GM12878 (cell line): ENCODE results near the gene ASF1B. TPM values are rescaled to one million over a fixed set of nuclear protein-coding genes. Genes with fewer than 3 reads are reported as not detected.

Experiments used
- ATAC-seq: fragments of 200-7000 bp; cut with Tn5 transposase; 3 replicates; pipeline ENCODE4 v1.9.1; 2020; ENCODE audit warnings: mild to moderate bottlenecking, moderate library complexity
- BruUV-seq: library from RNA; stranded (reverse); fragments of 400-500 nt; replicated peaks from 2 replicates; lab custom pipeline; 2021; lab: Mats Ljungman, UMichigan
- CTCF ChIA-PET: fragments of 300-600 bp; sonication (Branson Sonifier 250); formaldehyde crosslinking; extraction: SDS; loops from one replicate; lab custom pipeline; 2021; ENCODE audit warnings: inconsistent platforms; lab: Yijun Ruan, JAX
- POLR2A ChIA-PET: fragments of 350-600 bp; formaldehyde crosslinking; extraction: SDS; loops from one replicate; lab custom pipeline; 2021; ENCODE audit warnings: inconsistent platforms; lab: Charles Lee
- RAD21 ChIA-PET: fragments of 300-600 bp; sonication (Branson Sonifier 250); formaldehyde crosslinking; loops from one replicate; lab custom pipeline; 2023; ENCODE audit warnings: antibody characterized with exemption; ENCODE audit not compliant: unreplicated experiment; lab: Charles Lee
- SMC1A ChIA-PET: fragments of 300-600 bp; sonication (Branson Sonifier 250); formaldehyde crosslinking; loops from one replicate; lab custom pipeline; 2023; ENCODE audit not compliant: unreplicated experiment, uncharacterized antibody; lab: Charles Lee
- DNase-seq: peaks from one replicate; pipeline ENCODE4 v3.0.0-alpha.2; 2011; ENCODE audit warnings: low read depth, low spot score
- FAIRE-seq: peaks from 3 replicates; lab custom pipeline; 2011; peaks lifted over from hg19 to GRCh38; lab: Jason Lieb, UNC
- H2AFZ ChIP-seq: 2 replicates; pipeline ENCODE4 v1.6.0; 2011; ENCODE audit warnings: low read depth, low read length, control low read depth; ENCODE audit not compliant: control insufficient read depth
- H3K27ac ChIP-seq: 2 replicates; pipeline ENCODE4 v1.5.1; 2011; ENCODE audit warnings: control low read depth; ENCODE audit not compliant: control insufficient read depth, insufficient read depth
- H3K27me3 ChIP-seq, 2 experiments: replicated peaks in 1 of 2; 2 replicates each; pipeline versions ENCODE4 v1.6.0 to v1.6.1; 2011; ENCODE audit warnings: low read length in 1 of 2; ENCODE audit not compliant: control insufficient read depth in 2 of 2, insufficient read depth in 2 of 2
- H3K36me3 ChIP-seq, 2 experiments: 2 replicates each; pipeline ENCODE4 v1.5.1; 2011; ENCODE audit warnings: low read length in 1 of 2; ENCODE audit not compliant: control insufficient read depth in 2 of 2, insufficient read depth in 2 of 2
- H3K4me1 ChIP-seq: 2 replicates; pipeline ENCODE4 v1.6.1; 2011; ENCODE audit warnings: mild to moderate bottlenecking, low read length, moderate library complexity, mixed read lengths; ENCODE audit not compliant: control insufficient read depth, insufficient read depth
- H3K4me2 ChIP-seq: 2 replicates; pipeline ENCODE4 v1.6.0; 2011; ENCODE audit warnings: control low read depth; ENCODE audit not compliant: control insufficient read depth, insufficient read depth
- H3K4me3 ChIP-seq: fragments of 200-600 bp; sonication (generic); 2 replicates; pipeline ENCODE4 v1.5.1; 2016
- H3K79me2 ChIP-seq: 2 replicates; pipeline ENCODE4 v1.6.0; 2011; ENCODE audit warnings: low read length; ENCODE audit not compliant: control insufficient read depth, insufficient read depth
- H3K9ac ChIP-seq: 2 replicates; pipeline ENCODE4 v1.8.0; 2011; ENCODE audit warnings: low read length, control low read depth, mixed read lengths; ENCODE audit not compliant: control insufficient read depth, insufficient read depth
- H3K9me3 ChIP-seq: replicated peaks from 3 replicates; pipeline ENCODE4 v1.5.1; 2011; ENCODE audit warnings: mild to moderate bottlenecking, low read length; ENCODE audit not compliant: control insufficient read depth, insufficient read depth
- H4K20me1 ChIP-seq: 2 replicates; pipeline ENCODE4 v1.6.0; 2011; ENCODE audit not compliant: control insufficient read depth, insufficient read depth
- ASH2L ChIP-seq: fragments of 300-600, 200-600 bp; sonication (generic); IDR thresholded peaks from 2 replicates; pipeline ENCODE4 v1.6.1; 2017; ENCODE audit warnings: low read depth, mild to moderate bottlenecking, borderline replicate concordance
- BMI1 ChIP-seq: fragments of 450-650 bp; IDR thresholded peaks from 2 replicates; pipeline ENCODE4 v1.6.1; 2016; ENCODE audit warnings: mild to moderate bottlenecking, moderate library complexity, borderline replicate concordance
- BRCA1 ChIP-seq: IDR thresholded peaks from 2 replicates; pipeline ENCODE4 v1.6.1; 2011; ENCODE audit warnings: low read depth, low read length, improper control_type of control experiment
- EED ChIP-seq: sonication (generic); IDR thresholded peaks from 2 replicates; pipeline ENCODE4 v1.6.1; 2016; ENCODE audit warnings: antibody characterized with exemption, low read depth
- FOXK2 ChIP-seq: fragments of 450-650 bp; IDR thresholded peaks from 2 replicates; pipeline ENCODE4 v1.6.1; 2017; ENCODE audit warnings: mild to moderate bottlenecking, moderate library complexity
- FOXM1 ChIP-seq: IDR thresholded peaks from 2 replicates; pipeline ENCODE4 v1.6.1; 2012; ENCODE audit warnings: low read depth, mild to moderate bottlenecking, inconsistent platforms, low read length, moderate library complexity
- HDAC2 ChIP-seq: fragments of 200-600 bp; sonication (generic); IDR thresholded peaks from 2 replicates; pipeline ENCODE4 v1.6.1; 2017
- RCOR1 ChIP-seq: conservative IDR thresholded peaks from 2 replicates; pipeline ENCODE4 v1.6.1; 2012; ENCODE audit warnings: low read depth, low read length, improper control_type of control experiment
- SIX5 ChIP-seq: IDR thresholded peaks from 2 replicates; pipeline ENCODE4 v1.6.1; 2011; ENCODE audit warnings: mild to moderate bottlenecking, low read depth, low read length, moderate library complexity; ENCODE audit not compliant: severe bottlenecking
- SUPT20H ChIP-seq: IDR thresholded peaks from 2 replicates; pipeline ENCODE4 v1.6.1; 2011; ENCODE audit warnings: low read depth, mild to moderate bottlenecking, low read length, moderate library complexity, borderline replicate concordance; ENCODE audit not compliant: control insufficient read depth
- YBX1 ChIP-seq: fragments of 450-650 bp; IDR thresholded peaks from 2 replicates; pipeline ENCODE4 v1.6.1; 2016; ENCODE audit warnings: antibody characterized with exemption
- YY1 ChIP-seq: IDR thresholded peaks from 2 replicates; pipeline ENCODE4 v1.6.1; 2011; ENCODE audit warnings: low read depth, mild to moderate bottlenecking, low read length
- ZNF622 ChIP-seq: fragments of 450-650 bp; IDR thresholded peaks from 2 replicates; pipeline ENCODE4 v1.6.1; 2017; ENCODE audit warnings: mild to moderate bottlenecking, inconsistent platforms
- WGBS: methylation state at CpG from one replicate; pipeline ENCODE4 v1.1.6; 2016; ENCODE audit warnings: low lambda C conversion rate; ENCODE audit not compliant: insufficient replicate concordance, insufficient coverage; ENCODE audit errors: missing lambda C conversion rate; 5-methylcytosine and 5-hydroxymethylcytosine counted together
- in situ Hi-C: fragments of 300-500 bp; cut with MboI; formaldehyde crosslinking; loops from 9 replicates; pipeline ENCODE4 v1.14.3; 2018; ENCODE audit warnings: mixed read lengths
- intact Hi-C: fragments of 100-400 bp; cut with micrococcal nuclease; formaldehyde crosslinking; loops from one replicate; pipeline ENCODE4 v1.14.2; 2022; ENCODE audit not compliant: unreplicated experiment
- polyA plus RNA-seq, 11 experiments: library from polyadenylated mRNA; depleted of rRNA in 4 of 11; unstranded in 6 of 11; stranded (reverse) in 5 of 11; fragments of >200 nt; fragmentation: Nextera tagmentation in 4 of 11; fragmentation: Illumina TruSeq in 1 of 11; extraction: Ambion mirVana in 4 of 11; extraction: Trizol in 1 of 11; gene quantifications; 1 replicate in 1 of 11; 2 replicates in 10 of 11; pipeline versions ENCODE4 v1.2.1 to v1.2.3, GENCODE V29; 2011 to 2016; ENCODE audit warnings: inconsistent platforms in 2 of 11, missing spikeins in 2 of 11, low read depth in 1 of 11
- total RNA-seq, 4 experiments: library from RNA; depleted of rRNA in 3 of 4; stranded (reverse); fragments of >200 nt in 3 of 4; fragmentation: Illumina TruSeq in 1 of 4; extraction: Trizol in 1 of 4; gene quantifications; 2 replicates each; pipeline versions ENCODE4 v1.2.1 to v1.2.3, GENCODE V29; 2013 to 2021
- TF ChIP-seq, protein P1 (sequence below), 3 experiments: IDR thresholded peaks in 2 of 3; conservative IDR thresholded peaks in 1 of 3; 2 replicates each; pipeline ENCODE4 v1.5.1; 2011; ENCODE audit warnings: low read depth in 3 of 3, low read length in 3 of 3, mild to moderate bottlenecking in 3 of 3, control low read depth in 2 of 3, moderate library complexity in 2 of 3, inconsistent platforms in 1 of 3, mixed read lengths in 1 of 3; ENCODE audit not compliant: control insufficient read depth in 2 of 3, insufficient read depth in 1 of 3; ENCODE audit errors: extremely low read depth in 1 of 3
- TF ChIP-seq, protein P2 (sequence below): fragments of 450-650 bp; formaldehyde crosslinking; IDR thresholded peaks from 2 replicates; pipeline ENCODE4 v1.5.0; 2022; ENCODE audit warnings: mild to moderate bottlenecking, missing genetic modification characterization
- TF ChIP-seq, protein P3 (sequence below): fragments of 450-650 bp; IDR thresholded peaks from 2 replicates; pipeline ENCODE4 v1.6.1; 2016; ENCODE audit warnings: mild to moderate bottlenecking
- TF ChIP-seq, protein P4 (sequence below): fragments of 450-650 bp; IDR thresholded peaks from 2 replicates; pipeline ENCODE4 v1.6.1; 2017; ENCODE audit warnings: mild to moderate bottlenecking

Gene ASF1B
- total and polyA plus RNA-seq, 10 of the 15 experiments (the other 5 are each of a cell fraction or from before 2014, with no cell fraction given): 10.4 to 217 (median 90.2) TPM

DNA sequence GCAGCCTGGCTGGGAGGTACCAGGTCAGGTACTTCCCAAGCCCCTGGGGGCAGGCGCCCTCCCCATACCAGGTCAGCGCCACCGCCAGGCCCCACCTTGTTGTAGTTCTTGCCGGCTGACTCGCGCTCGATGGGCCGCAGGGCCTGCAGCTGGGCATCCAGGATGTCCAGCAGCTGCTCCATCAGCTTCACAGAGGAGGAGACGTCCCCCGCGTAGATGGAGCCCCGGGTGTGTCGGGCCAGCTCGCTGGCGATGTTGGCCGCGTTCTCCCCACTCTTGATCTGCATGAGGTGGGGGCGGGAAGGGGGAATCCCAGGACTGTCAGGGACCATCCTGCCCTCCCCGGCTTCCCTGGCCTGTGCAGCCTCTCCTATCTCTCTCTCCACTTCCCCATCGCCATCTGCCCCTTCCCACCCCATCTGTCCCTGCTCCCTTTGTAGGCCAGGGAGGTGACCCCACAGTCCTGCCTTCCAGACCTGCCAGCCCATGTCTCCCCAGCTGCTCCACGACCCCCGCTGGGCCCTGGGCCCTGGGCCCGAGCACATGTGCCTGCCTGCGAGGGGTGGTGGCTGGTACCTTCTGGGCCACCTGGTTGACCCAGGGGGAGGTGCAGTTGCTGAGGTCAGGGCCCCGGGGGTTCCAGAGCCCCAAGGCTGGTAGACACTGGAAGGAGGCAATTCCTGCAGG, 23.8 kb upstream of the ASF1B start:
- RAD21 ChIA-PET: no interaction called here
- H3K4me3 ChIP-seq: no peak overlapping the region
- no peaks in the 10 kb centered on the region for H3K36me3 ChIP-seq
- BruUV-seq: no TSS peak
- H3K9me3 ChIP-seq: no peaks in the 10 kb centered on the region
- whole genome bisulfite sequencing: 51% methylated on average over 18 of the region's 25 CpGs
- no peak overlapping the region for H2AFZ ChIP-seq
- H4K20me1 ChIP-seq: no peaks in the 10 kb centered on the region; the same call in 1 of the 2 replicates
- CTCF ChIA-PET: no interaction called here
- intact Hi-C loops: no loop called here
- H3K27me3 ChIP-seq: no peaks in the 10 kb centered on the region
- in situ Hi-C loops: no loop called here
- DNase-seq (no peak), ATAC-seq (no peak), FAIRE-seq (no peak)
- H3K9ac ChIP-seq: no peak overlapping the region
- H3K27ac ChIP-seq: no peak overlapping the region
- H3K4me1 ChIP-seq: no peaks in the 10 kb centered on the region
- H3K79me2 ChIP-seq: no peaks in the 10 kb centered on the region
- SMC1A ChIA-PET: interaction anchor here (1.1 kb wide), 1 partner anchor 14 kb away, joined by 3 read pairs; no protein-coding TSS in a partner anchor
- H3K4me2 ChIP-seq: no peak overlapping the region
- POLR2A ChIA-PET: no interaction called here
- TF ChIP-seq RCOR1: no peak
- TF ChIP-seq, protein P1, sequence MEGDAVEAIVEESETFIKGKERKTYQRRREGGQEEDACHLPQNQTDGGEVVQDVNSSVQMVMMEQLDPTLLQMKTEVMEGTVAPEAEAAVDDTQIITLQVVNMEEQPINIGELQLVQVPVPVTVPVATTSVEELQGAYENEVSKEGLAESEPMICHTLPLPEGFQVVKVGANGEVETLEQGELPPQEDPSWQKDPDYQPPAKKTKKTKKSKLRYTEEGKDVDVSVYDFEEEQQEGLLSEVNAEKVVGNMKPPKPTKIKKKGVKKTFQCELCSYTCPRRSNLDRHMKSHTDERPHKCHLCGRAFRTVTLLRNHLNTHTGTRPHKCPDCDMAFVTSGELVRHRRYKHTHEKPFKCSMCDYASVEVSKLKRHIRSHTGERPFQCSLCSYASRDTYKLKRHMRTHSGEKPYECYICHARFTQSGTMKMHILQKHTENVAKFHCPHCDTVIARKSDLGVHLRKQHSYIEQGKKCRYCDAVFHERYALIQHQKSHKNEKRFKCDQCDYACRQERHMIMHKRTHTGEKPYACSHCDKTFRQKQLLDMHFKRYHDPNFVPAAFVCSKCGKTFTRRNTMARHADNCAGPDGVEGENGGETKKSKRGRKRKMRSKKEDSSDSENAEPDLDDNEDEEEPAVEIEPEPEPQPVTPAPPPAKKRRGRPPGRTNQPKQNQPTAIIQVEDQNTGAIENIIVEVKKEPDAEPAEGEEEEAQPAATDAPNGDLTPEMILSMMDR (IDR thresholded peaks at IDR 0.05 in 2 of 3, conservative IDR thresholded peaks at IDR 0.05 in 1 of 3; ENCODE audit: control insufficient read depth in 2 of 3, extremely low read depth in 1 of 3, insufficient read depth in 1 of 3, low read depth in 3 of 3, low read length in 3 of 3): no peak
- no peak for TF ChIP-seq ZNF622
- no peak for TF ChIP-seq ASH2L
- no peak for TF ChIP-seq FOXK2
- no peak for TF ChIP-seq FOXM1
- no peak for TF ChIP-seq EED
- no peak for TF ChIP-seq HDAC2
- no peak for TF ChIP-seq YBX1
- TF ChIP-seq, protein P2, sequence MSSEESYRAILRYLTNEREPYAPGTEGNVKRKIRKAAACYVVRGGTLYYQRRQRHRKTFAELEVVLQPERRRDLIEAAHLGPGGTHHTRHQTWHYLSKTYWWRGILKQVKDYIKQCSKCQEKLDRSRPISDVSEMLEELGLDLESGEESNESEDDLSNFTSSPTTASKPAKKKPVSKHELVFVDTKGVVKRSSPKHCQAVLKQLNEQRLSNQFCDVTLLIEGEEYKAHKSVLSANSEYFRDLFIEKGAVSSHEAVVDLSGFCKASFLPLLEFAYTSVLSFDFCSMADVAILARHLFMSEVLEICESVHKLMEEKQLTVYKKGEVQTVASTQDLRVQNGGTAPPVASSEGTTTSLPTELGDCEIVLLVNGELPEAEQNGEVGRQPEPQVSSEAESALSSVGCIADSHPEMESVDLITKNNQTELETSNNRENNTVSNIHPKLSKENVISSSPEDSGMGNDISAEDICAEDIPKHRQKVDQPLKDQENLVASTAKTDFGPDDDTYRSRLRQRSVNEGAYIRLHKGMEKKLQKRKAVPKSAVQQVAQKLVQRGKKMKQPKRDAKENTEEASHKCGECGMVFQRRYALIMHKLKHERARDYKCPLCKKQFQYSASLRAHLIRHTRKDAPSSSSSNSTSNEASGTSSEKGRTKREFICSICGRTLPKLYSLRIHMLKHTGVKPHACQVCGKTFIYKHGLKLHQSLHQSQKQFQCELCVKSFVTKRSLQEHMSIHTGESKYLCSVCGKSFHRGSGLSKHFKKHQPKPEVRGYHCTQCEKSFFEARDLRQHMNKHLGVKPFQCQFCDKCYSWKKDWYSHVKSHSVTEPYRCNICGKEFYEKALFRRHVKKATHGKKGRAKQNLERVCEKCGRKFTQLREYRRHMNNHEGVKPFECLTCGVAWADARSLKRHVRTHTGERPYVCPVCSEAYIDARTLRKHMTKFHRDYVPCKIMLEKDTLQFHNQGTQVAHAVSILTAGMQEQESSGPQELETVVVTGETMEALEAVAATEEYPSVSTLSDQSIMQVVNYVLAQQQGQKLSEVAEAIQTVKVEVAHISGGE (CRISPR knock-in tag): no peak
- no peak for TF ChIP-seq SUPT20H
- TF ChIP-seq YY1: no peak
- no peak for TF ChIP-seq BMI1
- TF ChIP-seq BRCA1: no peak
- TF ChIP-seq SIX5: no peak
- TF ChIP-seq, protein P3, sequence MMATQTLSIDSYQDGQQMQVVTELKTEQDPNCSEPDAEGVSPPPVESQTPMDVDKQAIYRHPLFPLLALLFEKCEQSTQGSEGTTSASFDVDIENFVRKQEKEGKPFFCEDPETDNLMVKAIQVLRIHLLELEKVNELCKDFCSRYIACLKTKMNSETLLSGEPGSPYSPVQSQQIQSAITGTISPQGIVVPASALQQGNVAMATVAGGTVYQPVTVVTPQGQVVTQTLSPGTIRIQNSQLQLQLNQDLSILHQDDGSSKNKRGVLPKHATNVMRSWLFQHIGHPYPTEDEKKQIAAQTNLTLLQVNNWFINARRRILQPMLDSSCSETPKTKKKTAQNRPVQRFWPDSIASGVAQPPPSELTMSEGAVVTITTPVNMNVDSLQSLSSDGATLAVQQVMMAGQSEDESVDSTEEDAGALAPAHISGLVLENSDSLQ: no peak
- TF ChIP-seq, protein P4, sequence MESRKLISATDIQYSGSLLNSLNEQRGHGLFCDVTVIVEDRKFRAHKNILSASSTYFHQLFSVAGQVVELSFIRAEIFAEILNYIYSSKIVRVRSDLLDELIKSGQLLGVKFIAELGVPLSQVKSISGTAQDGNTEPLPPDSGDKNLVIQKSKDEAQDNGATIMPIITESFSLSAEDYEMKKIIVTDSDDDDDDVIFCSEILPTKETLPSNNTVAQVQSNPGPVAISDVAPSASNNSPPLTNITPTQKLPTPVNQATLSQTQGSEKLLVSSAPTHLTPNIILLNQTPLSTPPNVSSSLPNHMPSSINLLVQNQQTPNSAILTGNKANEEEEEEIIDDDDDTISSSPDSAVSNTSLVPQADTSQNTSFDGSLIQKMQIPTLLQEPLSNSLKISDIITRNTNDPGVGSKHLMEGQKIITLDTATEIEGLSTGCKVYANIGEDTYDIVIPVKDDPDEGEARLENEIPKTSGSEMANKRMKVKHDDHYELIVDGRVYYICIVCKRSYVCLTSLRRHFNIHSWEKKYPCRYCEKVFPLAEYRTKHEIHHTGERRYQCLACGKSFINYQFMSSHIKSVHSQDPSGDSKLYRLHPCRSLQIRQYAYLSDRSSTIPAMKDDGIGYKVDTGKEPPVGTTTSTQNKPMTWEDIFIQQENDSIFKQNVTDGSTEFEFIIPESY: no peak
